GM19025 (cell line): ENCODE measurements around the gene LRRC4C.

ENCODE experiments used
- ATAC-seq: cut with Tn5 transposase; IDR thresholded peaks from one replicate; pipeline ENCODE4 v1.9.1; 2021; ENCODE audit warnings: mild to moderate bottlenecking, low read depth, moderate library complexity; ENCODE audit not compliant: unreplicated experiment

Gene LRRC4C

GRCh38 chr11:41175304-41175972, 284.0 kb downstream of the LRRC4C start:
- no peak for ATAC-seq

GRCh38 chr11:41146326-41146725, 313.1 kb downstream of the LRRC4C start:
- ATAC-seq = no peak

GRCh38 chr11:41145420-41145819, 314.0 kb downstream of the LRRC4C start:
- ATAC-seq = no peak

- ATAC-seq = no peak
Measured at GRCh38 chr11:41134971-41135370, 324.5 kb downstream of the LRRC4C start.

GRCh38 chr11:41133023-41133422, 326.4 kb downstream of the LRRC4C start:
- no peak for ATAC-seq

GRCh38 chr11:41121600-41121999, 337.9 kb downstream of the LRRC4C start:
- ATAC-seq = no peak

GRCh38 chr11:41119484-41119883, 340.0 kb downstream of the LRRC4C start:
- no peak for ATAC-seq

- no peak for ATAC-seq
Measured at GRCh38 chr11:41118521-41118920, 340.9 kb downstream of the LRRC4C start.

GRCh38 chr11:41116970-41117369, 342.5 kb downstream of the LRRC4C start:
- no peak for ATAC-seq

GRCh38 chr11:41115066-41115465, 344.4 kb downstream of the LRRC4C start:
- no peak for ATAC-seq

- no peak for ATAC-seq
Measured at GRCh38 chr11:41113160-41113559, 346.3 kb downstream of the LRRC4C start.

- ATAC-seq = no peak
Measured at GRCh38 chr11:41110527-41110926, 348.9 kb downstream of the LRRC4C start.

GRCh38 chr11:41102471-41102870, 357.0 kb downstream of the LRRC4C start:
- no peak for ATAC-seq

GRCh38 chr11:41099654-41100053, 359.8 kb downstream of the LRRC4C start:
- no peak for ATAC-seq

GRCh38 chr11:41085123-41085522, 374.3 kb downstream of the LRRC4C start:
- no peak for ATAC-seq

GRCh38 chr11:41081756-41082285, 377.6 kb downstream of the LRRC4C start:
- no peak for ATAC-seq

- no peak for ATAC-seq
Measured at GRCh38 chr11:41074318-41074717, 385.1 kb downstream of the LRRC4C start.

GRCh38 chr11:41065432-41065831, 394.0 kb downstream of the LRRC4C start:
- ATAC-seq = no peak

GRCh38 chr11:41058138-41058537, 401.3 kb downstream of the LRRC4C start:
- no peak for ATAC-seq

- no peak for ATAC-seq
Measured at GRCh38 chr11:41056892-41057569, 402.4 kb downstream of the LRRC4C start.

GRCh38 chr11:41053894-41054293, 405.6 kb downstream of the LRRC4C start:
- no peak for ATAC-seq
